H9 (cell line): ENCODE measurements around the gene DNAH12. TPM values are rescaled to one million over a fixed set of nuclear protein-coding genes. Genes with fewer than 3 reads are reported as not detected.

Source experiments
- DNase-seq: peaks from one replicate; pipeline ENCODE4 v3.0.0-alpha.2; 2017
- H2AFZ ChIP-seq: one replicate; pipeline ENCODE4 v1.6.1; 2013; ENCODE audit warnings: mild to moderate bottlenecking, low read length, control low read depth, moderate library complexity
- H2AK5ac ChIP-seq: 2 replicates; pipeline ENCODE4 v1.6.1; 2013; ENCODE audit warnings: low read length, control low read depth, mixed read lengths; ENCODE audit not compliant: insufficient read length
- H2BK120ac ChIP-seq: one replicate; pipeline ENCODE4 v1.6.1; 2013; ENCODE audit warnings: low read depth, mild to moderate bottlenecking, low read length, control low read depth, inconsistent platforms; ENCODE audit not compliant: poor library complexity, severe bottlenecking
- H2BK12ac ChIP-seq: 2 replicates; pipeline ENCODE4 v1.6.1; 2013; ENCODE audit warnings: low read length, control low read depth, mixed read lengths, low read depth; ENCODE audit not compliant: insufficient read length
- H2BK15ac ChIP-seq: 2 replicates; pipeline ENCODE4 v1.6.1; 2013; ENCODE audit warnings: low read depth, low read length, control low read depth
- H2BK20ac ChIP-seq: one replicate; pipeline ENCODE4 v1.6.1; 2013; ENCODE audit warnings: low read depth, mild to moderate bottlenecking, low read length, control low read depth, inconsistent platforms; ENCODE audit not compliant: poor library complexity, severe bottlenecking
- H2BK5ac ChIP-seq: 2 replicates; pipeline ENCODE4 v1.6.1; 2013; ENCODE audit warnings: low read length, control low read depth, mixed read lengths; ENCODE audit not compliant: insufficient read length
- H3K14ac ChIP-seq: 2 replicates; pipeline ENCODE4 v1.6.1; 2013; ENCODE audit warnings: low read length, control low read depth; ENCODE audit not compliant: insufficient read depth
- H3K18ac ChIP-seq: 2 replicates; pipeline ENCODE4 v1.6.1; 2013; ENCODE audit warnings: low read depth, mild to moderate bottlenecking, mixed read lengths, low read length, control low read depth; ENCODE audit not compliant: insufficient read length
- H3K23ac ChIP-seq: 2 replicates; pipeline ENCODE4 v1.6.1; 2013; ENCODE audit warnings: low read length, control low read depth, mixed read lengths, low read depth; ENCODE audit not compliant: insufficient read length
- H3K23me2 ChIP-seq: 2 replicates; pipeline ENCODE4 v1.6.1; 2013; ENCODE audit warnings: low read depth, mild to moderate bottlenecking, mixed read lengths, low read length, control low read depth; ENCODE audit not compliant: insufficient read length, poor library complexity, severe bottlenecking
- H3K27ac ChIP-seq: 2 replicates; pipeline ENCODE4 v1.5.1; 2013; ENCODE audit warnings: low read length, control low read depth, mixed read lengths, low read depth; ENCODE audit not compliant: insufficient read length
- H3K27me3 ChIP-seq: 2 replicates; pipeline ENCODE4 v1.6.1; 2013; ENCODE audit warnings: low read length, control low read depth, inconsistent platforms; ENCODE audit not compliant: insufficient read depth
- H3K4ac ChIP-seq: 2 replicates; pipeline ENCODE4 v1.6.1; 2013; ENCODE audit warnings: low read depth, mild to moderate bottlenecking, control low read depth, inconsistent platforms, low read length, moderate library complexity
- H3K4me1 ChIP-seq: 2 replicates; pipeline ENCODE4 v1.6.1; 2013; ENCODE audit warnings: low read length, control low read depth, inconsistent platforms; ENCODE audit not compliant: insufficient read depth
- H3K4me2 ChIP-seq: 2 replicates; pipeline ENCODE4 v1.6.1; 2013; ENCODE audit warnings: low read length, control low read depth, mixed read lengths; ENCODE audit not compliant: insufficient read length, insufficient read depth
- H3K56ac ChIP-seq: 2 replicates; pipeline ENCODE4 v1.6.1; 2013; ENCODE audit warnings: low read depth, mild to moderate bottlenecking, mixed read lengths, low read length, control low read depth; ENCODE audit not compliant: insufficient read length
- H3K79me1 ChIP-seq: 2 replicates; pipeline ENCODE4 v1.6.1; 2013; ENCODE audit warnings: low read depth, mild to moderate bottlenecking, moderate library complexity, low read length, control low read depth, inconsistent platforms; ENCODE audit not compliant: insufficient read depth, poor library complexity, severe bottlenecking
- H3K79me2 ChIP-seq: 2 replicates; pipeline ENCODE4 v1.6.1; 2013; ENCODE audit warnings: low read length, control low read depth, inconsistent platforms; ENCODE audit not compliant: insufficient read depth
- H3K9ac ChIP-seq: 2 replicates; pipeline ENCODE4 v1.6.1; 2013; ENCODE audit warnings: low read length, control low read depth, mixed read lengths; ENCODE audit not compliant: insufficient read length; ENCODE audit errors: extremely low read depth
- H3K9me3 ChIP-seq: one replicate; pipeline ENCODE4 v1.6.1; 2013; ENCODE audit warnings: low read depth, low read length, inconsistent platforms; ENCODE audit not compliant: control insufficient read depth
- H3T11ph ChIP-seq: one replicate; pipeline ENCODE4 v1.6.1; 2013; ENCODE audit warnings: mild to moderate bottlenecking, low read length, control low read depth, inconsistent platforms
- H4K20me1 ChIP-seq: one replicate; pipeline ENCODE4 v1.6.1; 2013; ENCODE audit not compliant: control insufficient read depth, insufficient read length, insufficient read depth
- H4K5ac ChIP-seq: 2 replicates; pipeline ENCODE4 v1.6.1; 2013; ENCODE audit warnings: low read depth, mild to moderate bottlenecking, mixed read lengths, low read length, control low read depth; ENCODE audit not compliant: insufficient read length
- H4K8ac ChIP-seq: replicated peaks from 2 replicates; pipeline ENCODE4 v1.6.1; 2013; ENCODE audit warnings: low read length, control low read depth, mixed read lengths, low read depth; ENCODE audit not compliant: insufficient read length
- H4K91ac ChIP-seq: 2 replicates; pipeline ENCODE4 v1.6.1; 2013; ENCODE audit warnings: low read depth, mild to moderate bottlenecking, moderate library complexity, mixed read lengths, low read length, control low read depth; ENCODE audit not compliant: insufficient read length
- H3K27ac Mint-ChIP-seq, 3 experiments: 2 replicates in 2 of 3; 3 replicates in 1 of 3; pipeline ENCODE4 v1.8.0; 2020 to 2021; ENCODE audit warnings: mixed read lengths in 3 of 3, mild to moderate bottlenecking in 1 of 3, moderate library complexity in 1 of 3
- H3K27me3 Mint-ChIP-seq: 2 replicates; pipeline ENCODE4 v1.8.0; 2021; ENCODE audit warnings: low read depth, mild to moderate bottlenecking, moderate library complexity, mixed read lengths
- H3K36me3 Mint-ChIP-seq, 3 experiments: 2 replicates in 2 of 3; 3 replicates in 1 of 3; pipeline ENCODE4 v1.8.0; 2020 to 2021; ENCODE audit warnings: low read depth in 3 of 3, mixed read lengths in 3 of 3; ENCODE audit not compliant: insufficient read depth in 1 of 3
- H3K4me1 Mint-ChIP-seq, 2 experiments: 2 replicates each; pipeline ENCODE4 v1.8.0; 2020; ENCODE audit warnings: mixed read lengths in 2 of 2
- H3K4me3 Mint-ChIP-seq, 2 experiments: 2 replicates in 1 of 2; 3 replicates in 1 of 2; pipeline ENCODE4 v1.8.0; 2020 to 2021; ENCODE audit warnings: mild to moderate bottlenecking in 2 of 2, mixed read lengths in 2 of 2, moderate library complexity in 1 of 2
- H3K9me3 Mint-ChIP-seq, 2 experiments: 2 replicates in 1 of 2; 3 replicates in 1 of 2; pipeline ENCODE4 v1.8.0; 2020; ENCODE audit warnings: mild to moderate bottlenecking in 2 of 2, mixed read lengths in 2 of 2, moderate library complexity in 1 of 2
- WGBS: extraction: QIAGEN DNeasy Blood & Tissue Kit; methylation state at CpG from one replicate; pipeline ENCODE4 v1.1.7; 2013; ENCODE audit warnings: missing lambda C conversion rate, low lambda C conversion rate, mixed read lengths; ENCODE audit not compliant: insufficient read length; ENCODE audit errors: extremely low coverage; 5-methylcytosine and 5-hydroxymethylcytosine counted together
- total RNA-seq: library from RNA; stranded (reverse); gene quantifications from 2 replicates; pipeline ENCODE4 v1.2.1, GENCODE V29; 2021
- TF ChIP-seq, protein P1 (sequence below): fragments of 200-600 bp; sonication (generic); conservative IDR thresholded peaks from 3 replicates; pipeline ENCODE4 v1.8.0; 2021; ENCODE audit warnings: antibody characterized with exemption, mild to moderate bottlenecking

The DNAH12 gene
- total RNA-seq, 1 experiment from 2014 or later: not detected

DNA sequence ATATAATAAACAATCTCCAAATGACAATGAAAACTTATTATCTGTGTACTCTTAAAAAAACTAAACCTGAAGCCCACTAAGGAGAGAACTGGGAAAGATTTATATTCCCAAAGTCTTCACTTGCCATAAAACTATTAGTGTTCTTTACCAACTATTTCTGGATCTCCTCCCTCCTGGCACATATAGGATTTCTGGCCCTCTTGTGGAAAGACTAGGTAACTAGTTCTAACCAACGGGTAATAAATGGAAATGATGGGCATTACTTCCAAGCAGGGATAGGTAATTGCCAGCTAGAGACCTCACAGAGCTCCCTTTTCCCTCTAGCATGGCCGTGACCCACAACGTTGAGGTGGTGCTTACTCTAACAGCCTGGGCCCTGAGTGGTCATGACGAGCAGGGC lies 110.1 kb downstream of the DNAH12 start:
- Histone ChIP-seq H2BK5ac (no peak overlapping the region), H2BK120ac (no peak overlapping the region), H2AK5ac (no peak overlapping the region), H4K20me1 (no peaks in the 10 kb centered on the region), H3K27me3 (no peaks in the 10 kb centered on the region), H3K79me1 (no peaks in the 10 kb centered on the region), H3K56ac (no peak overlapping the region), H3T11ph (no peak overlapping the region), H2BK12ac (no peak overlapping the region), H4K91ac (no peak overlapping the region), H3K4me2 (no peak overlapping the region), H4K5ac (no peak overlapping the region), H3K9ac (no peak overlapping the region), H3K23ac (no peak overlapping the region), H3K27ac (no peak overlapping the region), H3K79me2 (no peaks in the 10 kb centered on the region), H2BK20ac (no peak overlapping the region), H2BK15ac (no peak overlapping the region), H3K18ac (no peak overlapping the region), H3K23me2 (no peaks in the 10 kb centered on the region), H3K4ac (no peak overlapping the region), H4K8ac (no peak overlapping the region), H2AFZ (no peak overlapping the region), H3K9me3 (no peaks in the 10 kb centered on the region), H3K14ac (no peak overlapping the region), H3K4me1 (no peaks in the 10 kb centered on the region)
- no CpG with 5 or more reads among the region's 4 CpGs for WGBS
- Mint-ChIP-seq H3K4me1 (no peaks in the 10 kb centered on the region), H3K4me3 (no peak overlapping the region), H3K27me3 (no peaks in the 10 kb centered on the region; the same call in 1 of the 2 replicates), H3K9me3 (no peaks in the 10 kb centered on the region), H3K27ac (no peak overlapping the region), H3K36me3 (no peaks in the 10 kb centered on the region)
- TF ChIP-seq, protein P1, sequence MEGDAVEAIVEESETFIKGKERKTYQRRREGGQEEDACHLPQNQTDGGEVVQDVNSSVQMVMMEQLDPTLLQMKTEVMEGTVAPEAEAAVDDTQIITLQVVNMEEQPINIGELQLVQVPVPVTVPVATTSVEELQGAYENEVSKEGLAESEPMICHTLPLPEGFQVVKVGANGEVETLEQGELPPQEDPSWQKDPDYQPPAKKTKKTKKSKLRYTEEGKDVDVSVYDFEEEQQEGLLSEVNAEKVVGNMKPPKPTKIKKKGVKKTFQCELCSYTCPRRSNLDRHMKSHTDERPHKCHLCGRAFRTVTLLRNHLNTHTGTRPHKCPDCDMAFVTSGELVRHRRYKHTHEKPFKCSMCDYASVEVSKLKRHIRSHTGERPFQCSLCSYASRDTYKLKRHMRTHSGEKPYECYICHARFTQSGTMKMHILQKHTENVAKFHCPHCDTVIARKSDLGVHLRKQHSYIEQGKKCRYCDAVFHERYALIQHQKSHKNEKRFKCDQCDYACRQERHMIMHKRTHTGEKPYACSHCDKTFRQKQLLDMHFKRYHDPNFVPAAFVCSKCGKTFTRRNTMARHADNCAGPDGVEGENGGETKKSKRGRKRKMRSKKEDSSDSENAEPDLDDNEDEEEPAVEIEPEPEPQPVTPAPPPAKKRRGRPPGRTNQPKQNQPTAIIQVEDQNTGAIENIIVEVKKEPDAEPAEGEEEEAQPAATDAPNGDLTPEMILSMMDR: peak; percentile 69
- no peak for DNase-seq
